Neural crest cell (in vitro differentiated cells): ENCODE measurements around the gene SHLD3. TPM values are rescaled to one million over a fixed set of nuclear protein-coding genes. Genes with fewer than 3 reads are reported as not detected.
"Not testable (repeated sequence)": the region's sequence is repeated elsewhere in the genome, so short reads cannot be mapped to it uniquely, and the experiment has no call there.

Experiments used
- DNase-seq: peaks from one replicate; pipeline ENCODE4 v3.0.0; 2021; ENCODE audit warnings: low read depth, mixed read lengths, low spot score
- H3K27ac Mint-ChIP-seq: one replicate; pipeline ENCODE4 v1.8.0; 2021; ENCODE audit warnings: mild to moderate bottlenecking, mixed read lengths; ENCODE audit not compliant: unreplicated experiment
- H3K27me3 Mint-ChIP-seq: 2 replicates; pipeline ENCODE4 v1.8.0; 2021; ENCODE audit warnings: low read depth, mild to moderate bottlenecking, mixed read lengths
- H3K36me3 Mint-ChIP-seq: 2 replicates; pipeline ENCODE4 v1.8.0; 2021; ENCODE audit warnings: low read depth, mild to moderate bottlenecking, mixed read lengths
- H3K4me1 Mint-ChIP-seq: 2 replicates; pipeline ENCODE4 v1.8.0; 2021; ENCODE audit warnings: mixed read lengths
- H3K4me3 Mint-ChIP-seq: one replicate; pipeline ENCODE4 v1.8.0; 2021; ENCODE audit warnings: mild to moderate bottlenecking, mixed read lengths
- H3K9me3 Mint-ChIP-seq: 2 replicates; pipeline ENCODE4 v1.8.0; 2021; ENCODE audit warnings: mixed read lengths
- CTCF ChIP-seq: fragments of 200-600 bp; sonication (generic); conservative IDR thresholded peaks from 2 replicates; pipeline ENCODE4 v1.5.0; 2021; ENCODE audit warnings: antibody characterized with exemption, mild to moderate bottlenecking
- total RNA-seq: library from RNA; stranded (reverse); gene quantifications from 2 replicates; pipeline ENCODE4 v1.2.1, GENCODE V29; 2021

Gene SHLD3
- total RNA-seq, 1 donor from 2014 or later = 4.3 TPM

DNA sequence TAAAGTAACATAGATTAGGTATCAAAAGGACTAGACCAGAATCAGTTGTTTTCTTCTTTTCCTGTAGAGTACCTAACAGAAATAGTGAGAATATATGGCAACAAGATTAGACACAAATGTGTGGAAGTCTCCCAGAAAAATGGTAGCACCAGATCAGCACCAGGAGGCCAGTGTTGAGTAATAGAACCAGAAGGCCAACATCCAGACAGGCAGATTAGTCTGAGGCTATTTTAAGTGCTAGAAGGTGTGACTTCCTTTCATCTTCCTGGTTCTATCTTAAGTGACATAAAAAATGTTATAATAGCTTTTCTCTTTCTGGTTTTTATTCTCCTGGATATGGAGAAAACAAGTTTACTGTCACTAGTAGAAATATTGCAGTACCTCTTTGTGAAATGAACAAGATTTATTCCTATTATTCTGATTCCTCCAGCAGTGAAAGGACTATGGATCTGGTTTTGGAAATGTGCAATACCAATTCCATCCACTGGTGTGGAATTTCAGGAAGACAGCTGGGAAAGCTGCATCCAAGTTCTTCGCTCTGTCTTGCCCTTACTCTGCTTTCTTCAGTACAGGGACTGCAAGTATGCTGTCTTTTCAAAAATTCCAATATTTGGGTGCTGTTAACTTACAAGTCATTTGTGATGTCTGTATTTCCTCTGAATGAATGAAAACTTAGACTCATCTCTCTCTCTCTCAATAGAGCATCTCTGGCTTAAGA is 39.1 kb downstream of the SHLD3 start:
- Mint-ChIP-seq H3K4me1 (no peaks in the 10 kb centered on the region), H3K27ac (no peak overlapping the region), H3K9me3 (no peaks in the 10 kb centered on the region), H3K4me3 (no peak overlapping the region), H3K36me3 (no peaks in the 10 kb centered on the region), H3K27me3 (no peaks in the 10 kb centered on the region)
- peak; percentile 58 for TF ChIP-seq CTCF
- DNase-seq = no peak

DNA sequence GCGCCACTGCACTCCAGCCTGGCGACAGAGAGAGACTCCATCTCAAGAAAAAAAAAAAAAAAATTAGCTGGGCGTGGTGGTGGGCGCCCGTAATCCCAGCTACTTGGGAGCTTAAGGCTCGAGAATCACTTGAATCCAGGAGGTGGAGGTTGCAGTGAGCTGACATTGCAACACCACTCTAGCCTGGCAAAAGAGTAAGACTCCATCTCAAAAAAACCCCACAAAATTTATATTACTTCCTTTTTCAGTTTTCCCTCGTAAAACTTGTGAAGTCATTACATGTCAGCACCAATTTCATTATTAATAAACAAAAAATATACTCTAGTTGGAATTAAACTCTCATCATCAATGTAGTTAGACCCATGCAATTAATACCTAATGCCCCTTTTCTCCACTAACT is 43.9 kb downstream of the SHLD3 start:
- no peak for DNase-seq
- no peaks in the 10 kb centered on the region for H3K4me1 Mint-ChIP-seq
- H3K27ac Mint-ChIP-seq = no peak overlapping the region
- H3K9me3 Mint-ChIP-seq = no peaks in the 10 kb centered on the region
- TF ChIP-seq CTCF = no peak
- no peak overlapping the region for H3K4me3 Mint-ChIP-seq
- no peaks in the 10 kb centered on the region for H3K27me3 Mint-ChIP-seq
- H3K36me3 Mint-ChIP-seq = no peaks in the 10 kb centered on the region

DNA sequence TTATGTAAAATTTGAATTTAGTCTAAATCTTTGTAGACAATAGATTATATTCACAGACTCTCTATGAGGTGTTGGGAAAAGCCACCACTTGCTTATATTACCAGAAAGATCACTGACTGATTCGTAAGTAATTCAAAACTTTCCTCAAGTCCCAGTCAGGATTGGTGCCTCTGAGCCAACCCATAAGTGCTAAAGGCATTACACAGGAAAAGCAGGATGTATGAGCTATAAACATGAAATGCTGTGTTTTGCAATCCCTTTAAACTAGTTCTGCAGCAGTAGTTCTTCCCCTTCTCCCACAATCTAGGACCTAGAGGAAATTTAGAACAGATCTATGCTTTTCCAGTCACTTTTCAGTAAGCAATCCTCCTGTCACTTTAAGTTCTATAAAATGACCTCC is 48.0 kb downstream of the SHLD3 start:
- no peak overlapping the region for H3K27ac Mint-ChIP-seq
- H3K9me3 Mint-ChIP-seq = no peaks in the 10 kb centered on the region
- TF ChIP-seq CTCF = no peak
- no peaks in the 10 kb centered on the region for H3K4me1 Mint-ChIP-seq
- no peak overlapping the region for H3K4me3 Mint-ChIP-seq
- peaks cover 19% of the 10 kb centered on the region for H3K36me3 Mint-ChIP-seq
- H3K27me3 Mint-ChIP-seq = no peaks in the 10 kb centered on the region
- DNase-seq = no peak

GRCh38 chr5:65674749-65675148 is 49.9 kb downstream of the SHLD3 start:
- Mint-ChIP-seq H3K27me3 (no peaks in the 10 kb centered on the region), H3K4me1 (no peaks in the 10 kb centered on the region), H3K27ac (no peak overlapping the region), H3K4me3 (no peak overlapping the region), H3K9me3 (no peaks in the 10 kb centered on the region), H3K36me3 (peaks cover 26% of the 10 kb centered on the region)
- DNase-seq = no peak
- TF ChIP-seq CTCF = no peak

DNA sequence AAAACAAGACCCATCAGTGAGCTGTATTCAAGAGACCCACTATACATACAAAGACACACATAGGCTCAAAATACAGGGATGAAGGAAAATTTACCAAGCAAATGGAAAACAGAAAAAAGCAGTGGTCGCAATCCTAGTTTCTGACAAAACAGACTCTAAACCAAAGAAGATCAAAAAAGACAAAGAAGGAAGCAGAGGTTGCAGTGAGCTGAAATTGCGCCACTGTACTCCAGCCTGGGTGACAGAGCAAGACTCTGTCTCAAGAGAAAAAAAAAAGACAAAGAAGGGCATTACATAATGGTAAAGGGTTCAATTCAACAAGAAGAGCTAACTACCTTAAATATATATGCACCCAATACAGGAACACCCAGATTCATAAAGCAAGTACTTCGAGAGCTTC is 51.2 kb downstream of the SHLD3 start:
- peaks cover 33% of the 10 kb centered on the region for H3K36me3 Mint-ChIP-seq
- not testable (repeated sequence) for H3K27me3 Mint-ChIP-seq, H3K27ac Mint-ChIP-seq, H3K4me3 Mint-ChIP-seq, DNase-seq, H3K9me3 Mint-ChIP-seq, H3K4me1 Mint-ChIP-seq

Other genes with a start within 250 kb of the SHLD3 start
- gene ADAMTS6, start 143.1 kb upstream of the SHLD3 start, total RNA-seq = 7.1 and 8.2 TPM in 2 replicates
- 55.2 and 66.4 TPM in 2 replicates for gene CENPK, start 61.9 kb upstream of the SHLD3 start, total RNA-seq
- gene PPWD1, start 61.7 kb upstream of the SHLD3 start, total RNA-seq = 38.6 and 42.0 TPM in 2 replicates
- gene TRIM23, start 694 bp upstream of the SHLD3 start, total RNA-seq = 11.6 and 12.7 TPM in 2 replicates
- gene TRAPPC13, start within 50 bp of the SHLD3 start, total RNA-seq = 21.7 and 24.9 TPM in 2 replicates
- 15.0 and 15.8 TPM in 2 replicates for gene SGTB, start 97.1 kb downstream of the SHLD3 start, total RNA-seq
- gene NLN, start 97.2 kb downstream of the SHLD3 start, total RNA-seq = 51.7 and 55.2 TPM in 2 replicates